HCT116 (cell line): Measurements from ENCODE around the gene ZNF446. TPM values are rescaled to one million over a fixed set of nuclear protein-coding genes. Genes with fewer than 3 reads are reported as not detected.

Experiments
- ATAC-seq: fragments of 200-7000 bp; cut with Tn5 transposase; 2 replicates; pipeline ENCODE4 v1.9.1; 2020; ENCODE audit warnings: mild to moderate bottlenecking, moderate library complexity
- BruUV-seq: library from RNA; stranded (reverse); fragments of 400-500 nt; replicated peaks from 2 replicates; lab custom pipeline; 2021; lab: Mats Ljungman, UMichigan
- CTCF ChIA-PET: fragments of 300-600 bp; sonication (Branson Sonifier 250); formaldehyde crosslinking; loops from one replicate; lab custom pipeline; 2021; ENCODE audit warnings: antibody characterized with exemption; lab: Charles Lee
- POLR2A ChIA-PET: fragments of 300-600, 350-600 bp; sonication (Branson Sonifier 250); formaldehyde crosslinking; loops from one replicate; lab custom pipeline; 2021; ENCODE audit warnings: antibody characterized with exemption; lab: Charles Lee
- RAD21 ChIA-PET, 2 experiments: fragments of 300-600 bp; sonication (Branson Sonifier 250); formaldehyde crosslinking; loops; one replicate each; lab custom pipeline; 2023; ENCODE audit warnings: low total read pairs in 2 of 2; ENCODE audit not compliant: uncharacterized antibody in 2 of 2, unreplicated experiment in 2 of 2, low non-redundant PET in 1 of 2; lab: Charles Lee
- DNase-seq: peaks from one replicate; pipeline ENCODE4 v3.0.0-alpha.2; 2010; ENCODE audit warnings: low read depth, low spot score
- H2AFZ ChIP-seq: fragments of 200-600 bp; shearing (Covaris generic), sonication (generic); 2 replicates; pipeline ENCODE4 v1.6.1; 2017; ENCODE audit warnings: low read depth, mixed run types, mixed read lengths, antibody characterized with exemption, low read length; ENCODE audit not compliant: poor library complexity, severe bottlenecking
- H3K27ac ChIP-seq: 2 replicates; pipeline ENCODE4 v1.5.1; 2012; ENCODE audit warnings: low read depth, low read length
- H3K27me3 ChIP-seq: fragments of 200-600 bp; sonication (generic); 2 replicates; pipeline ENCODE4 v1.6.1; 2016; ENCODE audit warnings: mixed run types, low read length, mixed read lengths; ENCODE audit not compliant: insufficient read depth
- H3K36me3 ChIP-seq, 2 experiments: fragments of 200-500 bp in 1 of 2; fragments of 200-600 bp in 1 of 2; sonication (Bioruptor generic) in 1 of 2; sonication (generic) in 1 of 2; 2 replicates each; pipeline versions ENCODE4 v1.5.1 to v1.6.1; 2014 to 2016; ENCODE audit warnings: low read length in 2 of 2, inconsistent platforms in 1 of 2, mixed read lengths in 1 of 2, mixed run types in 1 of 2; ENCODE audit not compliant: insufficient read depth in 2 of 2, control insufficient read depth in 1 of 2
- H3K4me1 ChIP-seq, 2 experiments: fragments of 200-600 bp in 1 of 2; sonication (generic) in 1 of 2; 2 replicates each; pipeline versions ENCODE4 v1.5.1 to v1.6.1; 2012 to 2017; ENCODE audit warnings: low read length in 2 of 2, inconsistent platforms in 1 of 2, mild to moderate bottlenecking in 1 of 2, mixed read lengths in 1 of 2, mixed run types in 1 of 2, moderate library complexity in 1 of 2; ENCODE audit not compliant: insufficient read depth in 2 of 2, control insufficient read depth in 1 of 2
- H3K4me2 ChIP-seq: fragments of 200-600 bp; sonication (generic); 2 replicates; pipeline ENCODE4 v1.6.1; 2017; ENCODE audit warnings: mixed run types, low read length, mixed read lengths
- H3K4me3 ChIP-seq, 2 experiments: fragments of 200-600 bp in 1 of 2; sonication (generic) in 1 of 2; replicated peaks in 1 of 2; 2 replicates each; pipeline ENCODE4 v1.5.1; 2011 to 2016; ENCODE audit warnings: low read length in 2 of 2, control low read depth in 1 of 2, low read depth in 1 of 2, mild to moderate bottlenecking in 1 of 2, mixed read lengths in 1 of 2, mixed run types in 1 of 2
- H3K79me2 ChIP-seq: fragments of 200-600 bp; sonication (generic); 2 replicates; pipeline ENCODE4 v1.6.1; 2017; ENCODE audit warnings: mild to moderate bottlenecking, mixed run types, low read length, moderate library complexity, mixed read lengths; ENCODE audit not compliant: insufficient read depth
- H3K9ac ChIP-seq: fragments of 200-600 bp; sonication (generic); 2 replicates; pipeline ENCODE4 v1.6.1; 2016; ENCODE audit warnings: low read length, mixed read lengths
- H3K9me2 ChIP-seq: fragments of 200-600 bp; sonication (generic), shearing (Covaris generic); 2 replicates; pipeline ENCODE4 v1.6.1; 2017; ENCODE audit warnings: mixed run types, mild to moderate bottlenecking, moderate library complexity; ENCODE audit not compliant: insufficient read depth
- H3K9me3 ChIP-seq, 2 experiments: fragments of 200-500 bp in 1 of 2; fragments of 200-600 bp in 1 of 2; sonication (Bioruptor generic) in 1 of 2; sonication (generic) in 1 of 2; 2 replicates each; pipeline ENCODE4 v1.6.1; 2014 to 2017; ENCODE audit warnings: low read length in 2 of 2, mixed read lengths in 2 of 2, inconsistent platforms in 1 of 2, low read depth in 1 of 2, mild to moderate bottlenecking in 1 of 2, mixed run types in 1 of 2, moderate library complexity in 1 of 2; ENCODE audit not compliant: control insufficient read depth in 1 of 2, insufficient read depth in 1 of 2
- H4K20me1 ChIP-seq: fragments of 200-600 bp; sonication (generic), shearing (Covaris generic); 2 replicates; pipeline ENCODE4 v1.6.1; 2017; ENCODE audit warnings: mixed run types, mild to moderate bottlenecking, moderate library complexity; ENCODE audit not compliant: insufficient read depth
- CBX3 ChIP-seq: IDR thresholded peaks from 2 replicates; pipeline ENCODE4 v1.6.1; 2012; ENCODE audit warnings: low read depth
- CEBPB ChIP-seq: IDR thresholded peaks from 2 replicates; pipeline ENCODE4 v1.6.1; 2012; ENCODE audit warnings: low read depth
- EZH2 ChIP-seq: fragments of 200-600 bp; sonication (generic); IDR thresholded peaks from 2 replicates; pipeline ENCODE4 v1.6.1; 2017; ENCODE audit warnings: antibody characterized with exemption, mixed run types
- POLR2A ChIP-seq: IDR thresholded peaks from 2 replicates; pipeline ENCODE4 v1.7.0; 2011; ENCODE audit warnings: borderline replicate concordance; ENCODE audit not compliant: insufficient read depth, insufficient read length; ENCODE audit errors: extremely low read depth
- POLR2AphosphoS5 ChIP-seq: IDR thresholded peaks from 2 replicates; pipeline ENCODE4 v1.6.1; 2011; ENCODE audit warnings: mild to moderate bottlenecking, low read depth, low read length, moderate library complexity
- RAD21 ChIP-seq: IDR thresholded peaks from 2 replicates; pipeline ENCODE4 v1.6.1; 2012; ENCODE audit warnings: low read depth, mild to moderate bottlenecking
- SP1 ChIP-seq: IDR thresholded peaks from 2 replicates; pipeline ENCODE4 v1.6.1; 2012; ENCODE audit warnings: low read depth
- YY1 ChIP-seq: IDR thresholded peaks from 2 replicates; pipeline ENCODE4 v1.6.1; 2011; ENCODE audit warnings: low read length, low read depth, moderate library complexity, mild to moderate bottlenecking; ENCODE audit not compliant: insufficient replicate concordance; ENCODE audit errors: extremely low read depth
- ZFX ChIP-seq: fragments of 450-650 bp; IDR thresholded peaks from 2 replicates; pipeline ENCODE4 v1.6.1; 2017
- intact Hi-C: fragments of 100-400 bp; cut with micrococcal nuclease; formaldehyde crosslinking; loops from 2 replicates; pipeline ENCODE4 v1.10.0; 2022
- total RNA-seq: library from RNA; stranded (reverse); gene quantifications from one replicate; pipeline ENCODE4 v1.2.1, GENCODE V29; 2021; ENCODE audit not compliant: unreplicated experiment
- TF ChIP-seq, protein P1 (sequence below), 3 experiments: fragments of 200-600 bp in 1 of 3; sonication (generic) in 1 of 3; IDR thresholded peaks in 2 of 3; conservative IDR thresholded peaks in 1 of 3; 2 replicates each; pipeline ENCODE4 v1.5.1; 2012 to 2017; ENCODE audit warnings: low read depth in 2 of 3, low read length in 2 of 3, antibody characterized with exemption in 1 of 3, borderline replicate concordance in 1 of 3, control low read depth in 1 of 3, mild to moderate bottlenecking in 1 of 3, mixed read lengths in 1 of 3, mixed run types in 1 of 3, moderate library complexity in 1 of 3; ENCODE audit not compliant: insufficient read depth in 1 of 3
- TF ChIP-seq, protein P2 (sequence below): IDR thresholded peaks from 2 replicates; pipeline ENCODE4 v1.6.1; 2012
- TF ChIP-seq, protein P3 (sequence below): IDR thresholded peaks from 2 replicates; pipeline ENCODE4 v1.6.1; 2012; ENCODE audit warnings: low read depth

ZNF446 gene
- total RNA-seq, 1 experiment from 2014 or later = 6.5 TPM

DNA sequence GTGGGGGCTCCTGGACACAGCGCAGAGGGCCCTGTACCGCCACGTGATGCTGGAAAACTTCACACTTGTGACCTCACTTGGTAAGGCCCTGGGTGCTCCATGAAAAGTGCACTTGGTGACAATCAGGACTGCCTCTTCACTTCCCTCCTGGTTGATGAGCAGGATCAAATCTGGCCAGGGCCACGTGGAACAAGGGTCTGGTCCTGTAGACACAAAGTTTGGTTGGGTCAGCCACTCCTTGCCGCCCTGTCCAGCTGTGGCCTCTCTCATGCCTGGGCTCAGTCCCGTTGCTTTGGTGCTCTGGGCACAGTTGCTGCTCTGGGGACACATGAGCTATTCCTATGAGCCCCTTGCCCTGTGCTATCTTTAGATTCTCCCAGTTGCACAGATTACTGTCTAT is 22.4 kb upstream of the ZNF446 start:
- no peak overlapping the region for H3K27ac ChIP-seq
- no peak overlapping the region for H2AFZ ChIP-seq
- H3K36me3 ChIP-seq = peaks cover 0 to 4% of the 10 kb centered on the region in 2 experiments; a peak in 2 of 4 replicates
- ChIA-PET POLR2A (no interaction called here), CTCF (no interaction called here), RAD21 (no interaction called here)
- intact Hi-C loops = loop anchor here (5.0 kb wide), 1 partner anchor 46 kb away; the partner anchor contains the start of gene ZNF584
- H3K4me2 ChIP-seq = no peak overlapping the region
- H3K4me1 ChIP-seq = peaks cover 6 to 10% of the 10 kb centered on the region in 2 experiments; a peak in 2 of 4 replicates
- TF ChIP-seq, protein P1, sequence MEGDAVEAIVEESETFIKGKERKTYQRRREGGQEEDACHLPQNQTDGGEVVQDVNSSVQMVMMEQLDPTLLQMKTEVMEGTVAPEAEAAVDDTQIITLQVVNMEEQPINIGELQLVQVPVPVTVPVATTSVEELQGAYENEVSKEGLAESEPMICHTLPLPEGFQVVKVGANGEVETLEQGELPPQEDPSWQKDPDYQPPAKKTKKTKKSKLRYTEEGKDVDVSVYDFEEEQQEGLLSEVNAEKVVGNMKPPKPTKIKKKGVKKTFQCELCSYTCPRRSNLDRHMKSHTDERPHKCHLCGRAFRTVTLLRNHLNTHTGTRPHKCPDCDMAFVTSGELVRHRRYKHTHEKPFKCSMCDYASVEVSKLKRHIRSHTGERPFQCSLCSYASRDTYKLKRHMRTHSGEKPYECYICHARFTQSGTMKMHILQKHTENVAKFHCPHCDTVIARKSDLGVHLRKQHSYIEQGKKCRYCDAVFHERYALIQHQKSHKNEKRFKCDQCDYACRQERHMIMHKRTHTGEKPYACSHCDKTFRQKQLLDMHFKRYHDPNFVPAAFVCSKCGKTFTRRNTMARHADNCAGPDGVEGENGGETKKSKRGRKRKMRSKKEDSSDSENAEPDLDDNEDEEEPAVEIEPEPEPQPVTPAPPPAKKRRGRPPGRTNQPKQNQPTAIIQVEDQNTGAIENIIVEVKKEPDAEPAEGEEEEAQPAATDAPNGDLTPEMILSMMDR (IDR thresholded peaks at IDR 0.05 in 2 of 3, conservative IDR thresholded peaks at IDR 0.05 in 1 of 3; ENCODE audit: borderline replicate concordance in 1 of 3, insufficient read depth in 1 of 3, low read depth in 2 of 3, low read length in 2 of 3) = no peak
- TF ChIP-seq, protein P2, sequence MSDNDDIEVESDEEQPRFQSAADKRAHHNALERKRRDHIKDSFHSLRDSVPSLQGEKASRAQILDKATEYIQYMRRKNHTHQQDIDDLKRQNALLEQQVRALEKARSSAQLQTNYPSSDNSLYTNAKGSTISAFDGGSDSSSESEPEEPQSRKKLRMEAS = no peak
- TF ChIP-seq POLR2AphosphoS5 (no peak), YY1 (no peak), CEBPB (no peak), EZH2 (no peak), CBX3 (no peak), RAD21 (no peak), ZFX (no peak), POLR2A (no peak), SP1 (no peak)
- TF ChIP-seq, protein P3, sequence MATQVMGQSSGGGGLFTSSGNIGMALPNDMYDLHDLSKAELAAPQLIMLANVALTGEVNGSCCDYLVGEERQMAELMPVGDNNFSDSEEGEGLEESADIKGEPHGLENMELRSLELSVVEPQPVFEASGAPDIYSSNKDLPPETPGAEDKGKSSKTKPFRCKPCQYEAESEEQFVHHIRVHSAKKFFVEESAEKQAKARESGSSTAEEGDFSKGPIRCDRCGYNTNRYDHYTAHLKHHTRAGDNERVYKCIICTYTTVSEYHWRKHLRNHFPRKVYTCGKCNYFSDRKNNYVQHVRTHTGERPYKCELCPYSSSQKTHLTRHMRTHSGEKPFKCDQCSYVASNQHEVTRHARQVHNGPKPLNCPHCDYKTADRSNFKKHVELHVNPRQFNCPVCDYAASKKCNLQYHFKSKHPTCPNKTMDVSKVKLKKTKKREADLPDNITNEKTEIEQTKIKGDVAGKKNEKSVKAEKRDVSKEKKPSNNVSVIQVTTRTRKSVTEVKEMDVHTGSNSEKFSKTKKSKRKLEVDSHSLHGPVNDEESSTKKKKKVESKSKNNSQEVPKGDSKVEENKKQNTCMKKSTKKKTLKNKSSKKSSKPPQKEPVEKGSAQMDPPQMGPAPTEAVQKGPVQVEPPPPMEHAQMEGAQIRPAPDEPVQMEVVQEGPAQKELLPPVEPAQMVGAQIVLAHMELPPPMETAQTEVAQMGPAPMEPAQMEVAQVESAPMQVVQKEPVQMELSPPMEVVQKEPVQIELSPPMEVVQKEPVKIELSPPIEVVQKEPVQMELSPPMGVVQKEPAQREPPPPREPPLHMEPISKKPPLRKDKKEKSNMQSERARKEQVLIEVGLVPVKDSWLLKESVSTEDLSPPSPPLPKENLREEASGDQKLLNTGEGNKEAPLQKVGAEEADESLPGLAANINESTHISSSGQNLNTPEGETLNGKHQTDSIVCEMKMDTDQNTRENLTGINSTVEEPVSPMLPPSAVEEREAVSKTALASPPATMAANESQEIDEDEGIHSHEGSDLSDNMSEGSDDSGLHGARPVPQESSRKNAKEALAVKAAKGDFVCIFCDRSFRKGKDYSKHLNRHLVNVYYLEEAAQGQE = no peak
- no peaks in the 10 kb centered on the region for H3K9me2 ChIP-seq
- ATAC-seq (no peak), DNase-seq (no peak)
- no peaks in the 10 kb centered on the region for H3K27me3 ChIP-seq
- peaks cover 6 to 11% of the 10 kb centered on the region in 2 experiments; a peak in 2 of 4 replicates for H3K9me3 ChIP-seq
- H3K79me2 ChIP-seq = no peaks in the 10 kb centered on the region
- no peaks in the 10 kb centered on the region for H4K20me1 ChIP-seq
- BruUV-seq = no TSS peak
- H3K9ac ChIP-seq = no peak overlapping the region
- no peak overlapping the region for H3K4me3 ChIP-seq
